Measurements from ENCODE around the gene CHRM4.
"Not testable (repeated sequence)": the region's sequence is repeated elsewhere in the genome, so short reads cannot be mapped to it uniquely, and the experiment has no call there.

The CHRM4 gene

DNA sequence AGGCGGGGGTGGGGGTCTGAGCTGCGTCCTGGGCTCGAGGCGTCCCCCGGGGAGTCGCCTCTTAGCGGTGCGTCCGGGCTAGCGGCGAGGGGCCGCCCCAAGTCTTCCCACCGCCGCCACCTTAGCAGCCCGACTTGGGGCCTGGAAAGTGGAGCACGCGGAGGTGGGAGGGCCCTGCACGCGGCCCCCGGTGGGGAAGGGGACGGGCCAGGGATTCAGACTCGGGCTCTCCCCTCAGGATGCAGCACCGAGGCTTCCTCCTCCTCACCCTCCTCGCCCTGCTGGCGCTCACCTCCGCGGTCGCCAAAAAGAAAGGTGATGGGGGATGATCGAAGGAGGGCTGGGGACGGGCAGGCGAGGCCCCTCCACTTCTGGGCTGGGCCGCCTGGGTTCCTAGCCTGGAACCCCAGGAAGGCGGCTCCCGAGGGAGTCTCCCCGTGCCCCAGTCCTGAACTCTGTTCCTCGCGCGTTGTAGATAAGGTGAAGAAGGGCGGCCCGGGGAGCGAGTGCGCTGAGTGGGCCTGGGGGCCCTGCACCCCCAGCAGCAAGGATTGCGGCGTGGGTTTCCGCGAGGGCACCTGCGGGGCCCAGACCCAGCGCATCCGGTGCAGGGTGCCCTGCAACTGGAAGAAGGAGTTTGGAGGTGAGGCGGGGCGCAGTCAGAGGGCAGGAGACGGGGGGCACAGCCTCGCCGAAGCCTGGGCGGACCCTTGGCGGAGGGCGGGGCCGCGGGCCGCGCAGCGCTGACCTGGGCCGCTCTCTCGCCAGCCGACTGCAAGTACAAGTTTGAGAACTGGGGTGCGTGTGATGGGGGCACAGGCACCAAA lies 9.5 kb downstream of the CHRM4 start:
- DNase-seq: no peak

DNA sequence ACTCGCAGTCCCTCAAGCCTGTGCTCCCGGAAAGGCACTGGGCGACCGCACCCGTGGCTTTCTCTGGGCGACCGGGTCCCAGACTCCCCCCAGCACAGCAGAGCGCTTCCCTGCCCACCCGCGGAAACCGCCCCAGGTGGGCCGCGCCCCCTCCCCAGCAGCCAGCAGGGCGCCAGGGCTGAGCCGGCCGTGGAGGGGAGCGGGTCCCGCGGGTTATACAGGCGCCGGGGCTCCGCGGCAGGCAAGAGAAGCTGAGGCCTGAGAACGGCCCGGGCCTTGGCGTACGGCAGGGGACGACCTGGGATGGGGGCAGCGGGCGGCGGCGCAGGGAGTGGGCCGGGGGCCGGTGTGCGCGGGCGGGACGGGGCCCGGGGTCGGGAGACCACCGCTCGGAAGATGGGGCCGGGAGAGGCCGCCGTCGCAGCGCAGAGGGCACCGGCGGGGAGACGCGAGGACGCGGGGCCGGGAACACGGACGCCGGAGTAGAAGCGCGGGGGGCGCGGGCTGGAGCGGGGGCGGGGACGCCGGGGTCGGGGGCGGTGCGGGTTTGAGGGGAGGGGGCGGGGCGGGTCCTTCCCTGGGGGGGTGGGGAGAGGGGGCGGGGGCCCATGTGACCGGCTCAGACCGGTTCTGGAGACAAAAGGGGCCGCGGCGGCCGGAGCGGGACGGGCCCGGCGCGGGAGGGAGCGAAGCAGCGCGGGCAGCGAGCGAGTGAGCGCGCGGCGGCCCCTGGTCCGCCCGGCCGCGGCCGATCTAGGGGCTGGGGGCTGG lies 10.3 kb downstream of the CHRM4 start, which contains the start of gene MDK:
Gene MDK, plus strand, starts transcription at position 622 of the 771 bp plus-strand sequence. CDS start 389 bp downstream, outside the sequence.
- DNase-seq: no peak

DNA sequence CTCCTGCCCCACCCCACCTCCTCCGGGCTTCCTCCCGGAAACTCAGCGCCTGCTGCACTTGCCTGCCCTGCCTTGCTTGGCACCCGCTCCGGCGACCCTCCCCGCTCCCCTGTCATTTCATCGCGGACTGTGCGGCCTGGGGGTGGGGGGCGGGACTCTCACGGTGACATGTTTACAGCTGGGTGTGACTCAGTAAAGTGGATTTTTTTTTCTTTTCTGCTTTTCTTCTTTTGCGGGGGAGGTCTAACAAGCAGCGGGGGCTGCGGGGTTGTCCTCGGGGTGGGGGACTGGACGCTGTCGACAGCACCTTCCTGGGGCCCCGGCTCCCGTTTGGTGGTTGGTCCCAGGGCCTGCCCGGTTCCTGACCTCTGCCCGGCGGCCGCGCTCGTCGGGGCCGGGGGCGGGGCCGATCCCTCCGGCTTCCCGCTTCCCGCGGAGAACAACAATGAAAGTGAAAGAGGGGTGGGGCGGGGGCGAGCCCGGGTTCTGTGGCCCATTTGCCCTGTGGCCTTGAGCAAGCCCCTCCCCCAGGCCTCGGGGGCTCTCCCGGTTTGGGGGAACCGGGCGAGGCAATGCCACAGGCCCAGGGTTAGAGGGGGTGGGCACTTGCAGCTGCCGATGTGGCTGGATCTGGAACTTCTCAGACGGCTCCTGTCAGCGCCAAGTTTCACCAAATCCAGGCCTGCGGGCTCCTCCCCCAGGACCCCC lies 11.1 kb downstream of the CHRM4 start:
- peak; percentile 40 to 61 for DNase-seq

DNA sequence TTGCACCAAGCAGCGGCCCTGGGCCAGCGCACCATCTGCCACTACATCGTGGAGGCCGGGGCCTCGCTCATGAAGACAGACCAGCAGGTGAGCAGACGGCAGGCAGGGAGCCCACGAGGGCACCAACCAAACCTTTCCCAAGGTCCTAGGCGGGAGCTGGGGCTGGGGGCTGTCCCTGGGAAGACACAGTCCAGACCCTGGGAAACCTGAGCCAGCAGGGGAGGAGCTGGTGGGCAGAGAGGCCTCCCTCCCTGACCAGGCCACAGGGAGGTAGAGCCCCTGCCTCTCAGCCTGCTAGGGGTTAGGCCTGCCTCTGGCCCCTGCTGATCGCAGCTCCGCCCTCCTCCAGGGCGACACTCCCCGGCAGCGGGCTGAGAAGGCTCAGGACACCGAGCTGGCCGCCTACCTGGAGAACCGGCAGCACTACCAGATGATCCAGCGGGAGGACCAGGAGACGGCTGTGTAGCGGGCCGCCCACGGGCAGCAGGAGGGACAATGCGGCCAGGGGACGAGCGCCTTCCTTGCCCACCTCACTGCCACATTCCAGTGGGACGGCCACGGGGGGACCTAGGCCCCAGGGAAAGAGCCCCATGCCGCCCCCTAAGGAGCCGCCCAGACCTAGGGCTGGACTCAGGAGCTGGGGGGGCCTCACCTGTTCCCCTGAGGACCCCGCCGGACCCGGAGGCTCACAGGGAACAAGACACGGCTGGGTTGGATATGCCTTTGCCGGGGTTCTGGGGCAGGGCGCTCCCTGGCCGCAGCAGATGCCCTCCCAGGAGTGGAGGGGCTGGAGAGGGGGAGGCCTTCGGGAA lies 11.9 kb downstream of the CHRM4 start:
- not testable (repeated sequence) for DNase-seq

DNA sequence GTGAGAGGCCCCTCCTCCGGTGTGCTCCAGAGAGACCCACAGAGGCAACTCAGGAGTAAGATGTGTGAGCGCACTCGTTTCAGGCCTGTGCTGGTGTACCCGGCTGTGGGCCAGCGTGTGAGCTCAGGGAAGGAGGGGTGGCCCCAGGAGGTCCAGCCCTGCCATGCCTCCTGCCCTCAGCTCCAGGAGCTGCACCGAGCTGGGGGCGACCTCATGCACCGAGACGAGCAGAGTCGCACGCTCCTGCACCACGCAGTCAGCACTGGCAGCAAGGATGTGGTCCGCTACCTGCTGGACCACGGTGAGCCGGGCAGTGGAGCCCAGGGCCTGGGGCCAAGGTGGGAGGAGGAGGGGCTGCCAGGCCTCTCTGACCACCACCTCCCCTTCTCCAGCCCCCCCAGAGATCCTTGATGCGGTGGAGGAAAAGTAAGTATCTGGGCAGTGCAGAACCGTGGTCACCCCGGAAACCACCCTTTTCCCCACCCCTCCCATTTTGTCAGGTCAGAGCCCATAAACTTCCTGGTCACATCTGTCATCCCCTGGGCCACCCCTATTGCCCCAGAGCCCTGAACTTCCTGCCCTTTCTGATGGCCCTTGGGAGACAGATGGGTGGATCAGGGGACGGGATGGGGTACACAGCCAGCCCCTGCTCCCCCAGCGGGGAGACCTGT lies 12.6 kb downstream of the CHRM4 start:
- no peak for DNase-seq

DNA sequence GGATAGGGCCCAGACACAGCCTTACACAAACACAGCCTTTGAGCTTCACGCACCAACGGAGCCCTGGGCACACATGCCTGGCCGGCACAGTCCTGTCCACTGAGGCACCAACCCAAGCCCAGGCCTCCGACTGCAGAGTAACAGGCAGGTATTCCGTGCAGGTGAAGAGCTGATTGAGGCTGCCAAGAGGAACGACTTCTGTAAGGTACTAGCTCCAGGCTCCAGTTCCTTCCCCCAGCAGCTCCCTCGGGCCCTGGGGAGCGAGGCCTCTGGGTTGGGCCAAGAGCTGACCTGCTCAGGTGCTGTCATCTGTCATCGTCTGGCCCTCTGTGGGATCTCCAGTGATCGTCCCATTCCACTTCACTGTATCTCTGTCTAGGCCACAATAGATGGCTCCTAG lies 13.3 kb downstream of the CHRM4 start:
- DNase-seq: no peak

DNA sequence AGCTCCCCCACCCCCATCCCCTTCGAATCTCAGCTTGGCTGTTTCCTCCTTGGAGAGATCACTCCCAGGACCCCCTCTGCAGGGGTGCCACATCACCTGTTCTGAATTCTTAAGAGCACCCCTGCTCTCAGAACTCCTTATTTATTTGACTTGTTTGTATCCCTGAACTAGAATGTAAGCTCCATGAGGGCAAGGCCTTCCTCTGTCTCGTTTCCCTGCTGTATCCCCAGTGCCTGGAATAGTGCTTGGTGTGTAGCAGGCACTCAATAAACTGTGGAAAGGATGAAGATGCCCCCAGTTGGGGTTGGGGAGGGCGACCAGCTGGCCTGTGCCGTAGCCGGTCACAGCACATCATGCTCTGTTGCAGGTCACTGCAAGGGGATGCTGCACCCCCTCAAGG lies 13.7 kb downstream of the CHRM4 start:
- no peak for DNase-seq

DNA sequence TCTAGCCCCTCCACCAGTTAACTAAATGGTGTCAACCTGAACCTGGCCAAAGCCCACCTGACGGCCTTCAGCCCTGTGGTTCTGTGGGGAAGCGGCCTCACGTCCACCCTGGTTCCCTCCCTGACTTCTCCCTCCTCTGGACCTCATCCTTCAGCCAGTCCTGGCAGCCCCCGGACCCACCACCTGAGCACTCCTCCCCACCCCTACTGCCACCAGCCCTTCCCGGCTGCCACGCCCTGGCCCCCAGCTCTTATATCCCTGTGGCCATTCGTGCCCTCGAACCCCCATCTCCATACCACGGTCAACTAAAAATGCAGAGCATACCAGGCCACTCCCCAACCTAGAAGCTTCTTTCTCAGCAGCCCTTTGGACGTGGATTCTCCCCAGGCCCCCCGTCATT lies 14.3 kb downstream of the CHRM4 start:
- no peak for DNase-seq

DNA sequence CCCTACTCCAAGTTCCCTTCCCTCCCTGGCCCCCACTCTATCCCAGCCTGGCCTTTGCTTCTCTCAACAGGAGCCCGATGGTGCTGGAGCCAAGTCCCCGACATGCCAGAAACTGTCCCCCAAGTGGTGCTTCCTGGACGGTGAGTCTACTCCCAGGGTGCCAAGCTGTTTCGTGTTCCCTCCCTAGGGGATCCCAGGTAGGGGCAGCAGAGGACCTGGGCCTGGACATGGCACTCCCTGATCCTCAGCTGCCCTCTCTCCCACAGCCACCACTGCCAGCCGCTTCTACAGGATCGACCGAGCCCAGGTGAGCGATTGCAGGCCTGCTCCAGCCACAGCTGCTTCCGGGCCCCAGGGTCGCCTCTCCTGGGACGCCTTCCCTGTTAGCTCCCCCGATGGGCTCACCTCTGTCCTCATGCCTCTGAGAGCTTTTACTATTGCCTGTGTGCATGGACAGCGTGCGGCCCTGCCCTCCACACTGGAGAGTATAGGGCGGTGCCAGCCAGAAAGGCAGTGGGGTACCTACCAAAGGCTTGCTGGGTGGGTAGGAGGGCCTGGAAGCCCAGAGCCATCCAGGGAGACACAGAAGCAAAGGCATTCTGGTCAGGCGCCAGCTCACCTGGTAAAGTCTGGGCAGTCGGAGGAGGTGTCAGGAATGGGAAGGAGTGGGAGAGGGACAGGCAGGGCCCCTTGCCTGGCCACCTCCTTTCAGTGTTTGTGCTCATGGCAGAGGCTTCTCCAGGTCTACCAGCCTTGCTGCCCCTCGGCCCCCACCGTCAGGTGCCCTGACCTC lies 15.1 kb downstream of the CHRM4 start:
- no peak for DNase-seq

DNA sequence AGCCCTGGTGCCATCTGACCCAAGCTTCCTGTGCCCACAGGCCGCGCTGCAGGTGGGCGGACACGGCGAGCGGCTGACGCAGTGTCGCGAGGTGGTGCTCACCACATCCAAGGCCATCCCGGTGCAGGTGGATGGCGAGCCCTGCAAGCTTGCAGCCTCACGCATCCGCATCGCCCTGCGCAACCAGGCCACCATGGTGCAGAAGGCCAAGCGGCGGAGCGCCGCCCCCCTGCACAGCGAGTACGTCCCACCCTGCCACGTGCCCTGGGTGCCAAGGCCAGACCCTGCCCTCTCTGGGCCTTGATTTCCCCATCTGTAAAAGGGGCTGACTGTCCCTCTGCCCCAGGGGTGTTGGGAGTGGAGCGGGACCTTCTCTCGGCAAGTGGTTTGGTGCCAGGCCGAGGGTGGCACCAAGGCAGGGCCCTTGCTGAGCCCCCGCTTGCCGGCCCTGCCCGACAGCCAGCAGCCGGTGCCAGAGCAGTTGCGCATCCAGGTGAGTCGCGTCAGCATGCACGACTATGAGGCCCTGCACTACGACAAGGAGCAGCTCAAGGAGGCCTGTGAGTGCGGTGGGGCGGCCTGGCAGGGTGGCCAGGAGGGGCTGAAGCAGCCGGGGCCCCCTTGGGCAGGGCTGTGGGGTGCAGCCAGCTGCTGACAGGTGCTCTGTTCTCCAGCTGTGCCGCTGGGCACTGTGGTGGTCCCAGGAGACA lies 16.0 kb downstream of the CHRM4 start:
- DNase-seq: no peak

DNA sequence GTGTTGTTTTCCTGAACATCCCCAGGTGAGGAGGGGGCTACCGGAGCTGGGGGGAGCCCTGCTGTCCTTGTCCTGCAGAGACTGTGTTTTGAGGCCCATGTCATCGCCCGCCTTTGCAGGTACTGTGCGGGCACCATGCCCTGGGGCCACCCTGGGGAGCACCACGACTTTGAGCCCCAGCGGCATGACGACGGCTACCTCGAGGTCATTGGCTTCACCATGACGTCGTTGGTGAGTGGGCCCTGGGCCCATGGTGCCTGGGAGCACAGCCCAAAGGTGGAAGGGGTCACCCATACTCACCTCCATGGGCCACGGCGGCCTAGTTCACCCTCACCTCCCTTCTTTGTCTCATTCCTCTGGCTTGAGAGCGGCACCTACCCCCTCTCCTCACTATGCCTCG lies 16.8 kb downstream of the CHRM4 start:
- DNase-seq: no peak

DNA sequence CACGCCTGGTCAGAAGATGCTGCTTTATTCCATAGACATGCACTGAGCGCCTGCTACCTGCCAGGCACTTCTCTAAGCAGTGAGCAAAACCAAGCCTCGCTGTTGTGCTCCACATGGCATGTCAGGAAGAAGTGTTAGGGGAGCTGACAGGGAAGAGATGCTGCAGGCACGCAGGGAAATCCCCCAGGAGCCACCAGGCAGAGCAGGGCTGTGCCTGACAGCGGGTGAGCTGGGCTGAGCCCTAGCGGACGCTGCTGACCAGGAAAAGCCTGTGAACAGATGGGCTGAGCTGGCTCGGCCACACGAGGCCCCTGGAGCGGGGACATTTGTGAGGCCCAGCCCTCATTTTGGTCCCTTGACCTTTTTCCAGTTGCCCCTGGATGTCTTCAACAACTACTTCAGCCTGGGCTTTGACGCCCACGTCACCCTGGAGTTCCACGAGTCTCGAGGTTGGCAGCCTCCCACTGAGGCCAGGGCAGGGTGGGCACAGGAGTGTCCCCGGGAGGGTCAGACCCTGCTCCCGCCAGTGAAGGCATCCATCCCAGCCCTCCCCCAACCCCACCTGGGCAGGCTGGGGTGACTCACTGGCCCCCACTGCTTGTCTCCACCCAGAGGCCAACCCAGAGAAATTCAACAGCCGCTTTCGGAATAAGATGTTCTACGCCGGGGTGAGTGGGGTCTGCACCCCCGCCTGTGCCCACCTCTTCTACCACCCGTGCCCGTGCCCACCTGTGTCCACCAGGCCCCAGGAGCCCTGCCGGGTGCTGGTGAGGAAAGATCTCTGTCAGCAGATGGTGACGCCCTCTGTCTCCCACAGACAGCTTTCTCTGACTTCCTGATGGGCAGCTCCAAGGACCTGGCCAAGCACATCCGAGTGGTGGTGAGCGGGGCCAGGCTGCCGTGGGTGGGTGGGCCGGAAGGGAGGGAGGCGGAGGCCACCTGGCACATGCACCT lies 17.5 kb downstream of the CHRM4 start:
- DNase-seq: no peak

DNA sequence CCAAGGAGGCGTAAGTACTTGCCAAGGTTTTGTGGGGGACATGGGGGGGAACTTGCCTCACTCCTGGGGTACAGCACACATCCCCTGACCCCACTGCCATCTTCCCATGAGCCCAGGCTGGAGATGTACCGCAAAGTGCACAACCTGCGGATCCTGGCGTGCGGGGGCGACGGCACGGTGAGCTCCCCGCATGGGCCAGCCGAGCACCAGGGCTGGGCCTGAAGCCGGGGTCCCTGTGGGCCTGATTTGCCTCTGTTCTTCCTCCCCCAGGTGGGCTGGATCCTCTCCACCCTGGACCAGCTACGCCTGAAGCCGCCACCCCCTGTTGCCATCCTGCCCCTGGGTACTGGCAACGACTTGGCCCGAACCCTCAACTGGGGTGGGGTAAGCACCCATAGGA lies 19.1 kb downstream of the CHRM4 start:
- DNase-seq: not testable (repeated sequence)

DNA sequence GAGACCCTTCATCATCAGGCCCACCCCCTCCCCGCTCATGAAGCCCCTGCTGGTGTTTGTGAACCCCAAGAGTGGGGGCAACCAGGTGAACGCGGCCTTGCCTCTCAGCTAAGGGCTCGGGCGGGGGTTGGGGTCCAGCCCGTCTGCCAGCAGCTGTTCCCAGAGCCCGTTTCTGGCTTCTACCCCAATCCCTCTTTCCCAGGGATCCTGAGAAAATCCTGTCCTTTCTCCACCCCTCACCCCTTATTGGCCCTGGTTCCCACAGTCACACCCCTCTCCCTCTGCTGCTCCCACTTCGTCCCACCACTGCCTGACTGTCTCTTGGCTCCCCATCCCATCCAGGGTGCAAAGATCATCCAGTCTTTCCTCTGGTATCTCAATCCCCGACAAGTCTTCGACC lies 19.5 kb downstream of the CHRM4 start:
- DNase-seq: no peak

DNA sequence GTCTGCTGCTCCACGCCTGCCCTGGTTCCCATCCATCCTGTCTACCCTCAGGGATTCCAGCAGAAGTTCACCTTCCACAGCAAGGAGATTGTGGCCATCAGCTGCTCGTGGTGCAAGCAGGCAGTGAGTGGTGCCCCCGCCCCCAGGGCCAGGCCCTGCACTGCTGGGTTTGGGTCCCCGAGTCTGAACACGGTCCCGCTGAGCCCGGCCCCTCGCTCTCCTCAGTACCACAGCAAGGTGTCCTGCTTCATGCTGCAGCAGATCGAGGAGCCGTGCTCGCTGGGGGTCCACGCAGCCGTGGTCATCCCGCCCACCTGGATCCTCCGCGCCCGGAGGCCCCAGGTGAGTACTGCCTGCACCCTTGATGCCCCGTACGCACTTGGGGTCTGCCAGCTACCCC lies 20.3 kb downstream of the CHRM4 start:
- not testable (repeated sequence) for DNase-seq

DNA sequence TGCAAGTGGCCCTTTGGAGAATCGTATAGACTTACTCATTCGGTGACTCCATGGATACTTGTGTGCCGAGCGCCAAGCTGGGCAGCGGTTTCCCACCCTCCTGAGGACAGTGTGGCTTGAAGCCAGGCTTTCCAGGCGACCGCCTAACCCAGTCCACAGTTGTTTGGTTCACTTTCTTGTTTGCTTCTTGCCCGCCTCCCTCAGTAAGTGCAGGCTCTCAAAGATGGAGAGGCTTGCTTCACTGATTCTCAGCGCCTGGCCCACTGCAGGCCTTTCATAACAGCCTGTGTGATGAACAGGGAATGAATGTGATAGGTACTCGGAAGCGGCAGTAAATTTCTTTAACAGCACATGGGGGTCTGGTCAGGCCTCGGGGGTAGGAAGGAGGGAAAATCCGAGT lies 21.3 kb downstream of the CHRM4 start:
- DNase-seq: no peak

DNA sequence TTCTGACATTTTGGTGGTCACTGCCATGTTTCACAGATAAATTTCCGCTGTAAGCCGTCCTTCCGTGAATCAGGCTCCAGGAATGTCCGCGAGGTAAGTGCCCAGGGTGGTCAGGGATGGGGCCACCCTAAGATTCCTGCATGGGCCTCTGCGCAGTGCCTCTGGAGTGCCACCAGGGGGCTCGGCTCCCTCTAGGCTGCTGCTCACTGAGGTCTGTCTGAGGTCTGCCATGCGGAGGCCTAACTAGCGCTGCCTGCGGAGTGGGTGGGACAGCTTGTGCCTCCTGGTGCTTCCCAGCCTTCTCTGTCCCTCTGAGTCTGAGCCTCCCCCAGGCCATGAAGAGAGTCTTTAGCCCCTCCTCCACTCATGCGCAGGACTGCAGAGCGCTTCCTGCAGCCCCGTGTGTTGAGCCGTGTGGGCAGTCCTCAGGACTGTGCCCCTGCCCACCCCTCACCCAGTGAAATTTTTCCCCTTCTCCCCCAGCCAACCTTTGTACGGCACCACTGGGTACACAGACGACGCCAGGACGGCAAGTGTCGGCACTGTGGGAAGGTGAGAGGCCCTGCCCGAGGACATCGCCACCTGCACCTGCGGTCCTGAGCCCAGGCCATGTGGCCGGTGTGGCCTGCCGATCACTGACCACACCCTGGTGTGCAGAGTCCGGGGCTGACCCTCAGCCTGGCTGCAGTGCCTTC lies 22.0 kb downstream of the CHRM4 start:
- no peak for DNase-seq

DNA sequence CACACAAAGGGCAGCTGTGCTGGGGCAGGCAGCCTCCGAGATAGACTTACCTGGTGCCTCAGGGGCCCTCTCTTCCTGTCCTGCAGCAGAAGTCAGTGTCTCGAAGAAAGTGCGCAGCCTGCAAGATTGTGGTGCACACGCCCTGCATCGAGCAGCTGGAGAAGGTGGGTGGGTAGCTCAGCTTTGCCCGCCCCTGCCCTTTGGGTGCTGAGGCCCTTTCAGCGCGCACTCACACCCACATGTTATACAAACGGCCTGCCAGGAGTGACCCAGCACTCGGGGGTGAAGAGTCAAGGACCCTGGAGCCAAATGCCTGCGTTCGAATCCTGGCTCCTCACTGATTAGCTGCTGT lies 23.7 kb downstream of the CHRM4 start:
- no peak for DNase-seq
